ENCODE measurements around the gene ZCCHC14. TPM values are rescaled to one million over a fixed set of nuclear protein-coding genes. Genes with fewer than 3 reads are reported as not detected.

Gene ZCCHC14
- total RNA-seq, 4 donors from 2014 or later, result 21.8 to 64.0 (median 28.8) TPM

DNA sequence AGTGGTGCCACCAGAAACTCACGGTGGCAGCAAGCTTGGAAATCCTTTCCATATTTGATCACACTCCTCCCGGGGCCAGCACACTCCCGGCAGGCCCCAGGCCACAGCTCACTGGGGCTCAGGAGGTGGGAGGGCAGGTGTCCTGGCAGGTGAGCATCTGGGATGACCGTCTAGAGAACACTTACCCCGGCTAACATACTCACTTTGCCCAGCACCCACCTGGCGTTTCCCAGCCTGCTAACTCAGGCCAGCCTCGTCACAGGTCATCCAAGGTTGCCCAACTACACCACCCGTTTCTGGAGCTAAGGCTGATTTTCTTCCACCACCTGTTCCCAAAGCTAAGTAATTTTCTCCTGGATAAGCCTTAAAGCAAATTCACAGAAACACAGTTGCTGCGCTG, 134.1 kb downstream of the ZCCHC14 start:
- Histone ChIP-seq H3K36me3 (peaks cover 77% of the 10 kb centered on the region), H3K9me3 (no peaks in the 10 kb centered on the region)

DNA sequence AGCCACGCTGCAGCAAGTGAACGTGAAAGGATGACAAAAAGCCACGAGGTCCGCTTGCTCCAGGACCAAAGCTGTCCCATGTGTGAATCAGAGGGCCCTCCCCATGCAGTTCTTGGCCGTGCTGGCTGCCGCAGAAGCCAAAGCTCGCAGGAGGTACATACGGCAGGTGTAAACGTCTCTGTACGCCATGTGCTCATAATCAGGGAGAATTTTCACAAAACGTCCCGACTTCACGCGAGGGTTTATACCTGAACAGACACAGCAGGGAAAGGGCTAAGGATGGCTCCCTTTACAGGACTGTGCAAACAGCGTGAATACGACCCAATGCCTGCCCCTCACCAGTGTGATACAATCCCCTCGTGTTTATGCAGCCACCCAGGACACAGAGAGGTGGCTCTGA, 134.6 kb downstream of the ZCCHC14 start:
- no peak for DNase-seq (ENCODE audit: low spot score in 2 of 2)
- no peaks in the 10 kb centered on the region for H3K27me3 ChIP-seq
- 90% methylated on average over 17 of the region's 17 CpGs for WGBS
- no peak overlapping the region for H3K27ac ChIP-seq
- H3K9me3 ChIP-seq, result no peaks in the 10 kb centered on the region
- H3K36me3 ChIP-seq, result peaks cover 79% of the 10 kb centered on the region
- peaks cover under 1% of the 10 kb centered on the region for H3K4me1 ChIP-seq
- H3K4me3 ChIP-seq, result no peak overlapping the region
- TF ChIP-seq, protein P1, sequence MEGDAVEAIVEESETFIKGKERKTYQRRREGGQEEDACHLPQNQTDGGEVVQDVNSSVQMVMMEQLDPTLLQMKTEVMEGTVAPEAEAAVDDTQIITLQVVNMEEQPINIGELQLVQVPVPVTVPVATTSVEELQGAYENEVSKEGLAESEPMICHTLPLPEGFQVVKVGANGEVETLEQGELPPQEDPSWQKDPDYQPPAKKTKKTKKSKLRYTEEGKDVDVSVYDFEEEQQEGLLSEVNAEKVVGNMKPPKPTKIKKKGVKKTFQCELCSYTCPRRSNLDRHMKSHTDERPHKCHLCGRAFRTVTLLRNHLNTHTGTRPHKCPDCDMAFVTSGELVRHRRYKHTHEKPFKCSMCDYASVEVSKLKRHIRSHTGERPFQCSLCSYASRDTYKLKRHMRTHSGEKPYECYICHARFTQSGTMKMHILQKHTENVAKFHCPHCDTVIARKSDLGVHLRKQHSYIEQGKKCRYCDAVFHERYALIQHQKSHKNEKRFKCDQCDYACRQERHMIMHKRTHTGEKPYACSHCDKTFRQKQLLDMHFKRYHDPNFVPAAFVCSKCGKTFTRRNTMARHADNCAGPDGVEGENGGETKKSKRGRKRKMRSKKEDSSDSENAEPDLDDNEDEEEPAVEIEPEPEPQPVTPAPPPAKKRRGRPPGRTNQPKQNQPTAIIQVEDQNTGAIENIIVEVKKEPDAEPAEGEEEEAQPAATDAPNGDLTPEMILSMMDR (IDR thresholded peaks at IDR 0.05), result no peak

More for the DNA sequence above, 134.1 kb downstream of the ZCCHC14 start:
- Histone ChIP-seq H3K27ac (no peak overlapping the region), H3K27me3 (no peaks in the 10 kb centered on the region), H3K4me1 (peaks cover 4% of the 10 kb centered on the region), H3K4me3 (no peak overlapping the region)
- 92% methylated on average over 8 of the region's 9 CpGs for WGBS
- no peak for TF ChIP-seq EP300 (IDR thresholded peaks at IDR 0.05)
- TF ChIP-seq POLR2AphosphoS5 (IDR thresholded peaks at IDR 0.05), result no peak
- TF ChIP-seq POLR2A (IDR thresholded peaks at IDR 0.05), result no peak
- TF ChIP-seq, protein P1 (IDR thresholded peaks at IDR 0.05), result no peak
- DNase-seq (ENCODE audit: low spot score in 2 of 2), result no peak

- TF ChIP-seq, protein P1 (IDR thresholded peaks at IDR 0.05), result no peak
- TF ChIP-seq EP300 (IDR thresholded peaks at IDR 0.05) (no peak), POLR2A (IDR thresholded peaks at IDR 0.05) (no peak), POLR2AphosphoS5 (IDR thresholded peaks at IDR 0.05) (no peak)
- Histone ChIP-seq H3K27ac (no peak overlapping the region), H3K27me3 (no peaks in the 10 kb centered on the region), H3K9me3 (no peaks in the 10 kb centered on the region), H3K36me3 (peaks cover 72% of the 10 kb centered on the region), H3K4me3 (no peak overlapping the region), H3K4me1 (peaks cover 5% of the 10 kb centered on the region)
- WGBS, result 95% methylated on average over 4 of the region's 8 CpGs
- no peak for DNase-seq (ENCODE audit: low spot score in 2 of 2)
Measured at GRCh38 chr16:87356491-87356853, 136.4 kb downstream of the ZCCHC14 start.

Other genes with a start within 250 kb of the ZCCHC14 start
- 10 to 100 TPM in 1 of 4 donors, not detected in 3; 17.5 TPM for gene C16orf95, start 175.6 kb downstream of the ZCCHC14 start, total RNA-seq
- 10 to 100 TPM; 39.9 to 89.3 (median 53.6) TPM for gene FBXO31, start 109.2 kb downstream of the ZCCHC14 start, total RNA-seq
- gene MAP1LC3B, start 100.7 kb downstream of the ZCCHC14 start, total RNA-seq, result 10 to 100 TPM; 57.8 to 82.0 (median 71.3) TPM
- gene JPH3, start 109.5 kb upstream of the ZCCHC14 start, total RNA-seq, result not detected